ENCODE data around the gene ATXN1.

DNA sequence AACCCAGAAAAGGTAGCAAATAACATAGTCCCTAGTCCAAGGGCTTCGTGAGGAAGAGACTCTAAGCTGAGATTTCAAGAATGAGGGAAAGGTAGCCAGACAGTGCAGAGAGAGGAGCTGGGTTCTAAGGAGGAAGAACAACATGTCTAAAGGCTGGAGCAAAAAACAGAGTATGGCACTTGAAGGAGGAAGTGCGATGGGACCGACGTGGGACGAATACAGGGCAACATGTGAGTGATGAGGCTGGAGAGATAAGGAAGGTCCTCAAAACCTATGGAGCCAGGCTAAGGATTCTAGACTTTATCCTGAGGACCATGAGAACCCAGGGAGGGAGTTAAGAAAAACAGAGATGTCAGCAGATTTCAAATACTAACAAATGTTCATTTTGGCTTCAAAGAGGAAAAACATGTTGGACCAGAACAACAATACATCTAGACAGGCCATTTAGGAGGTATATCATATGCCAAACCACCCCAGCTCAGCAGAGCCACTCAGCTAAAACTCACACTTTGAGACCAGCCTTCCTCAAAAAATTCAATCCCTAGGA lies 17.5 kb downstream of the ATXN1 start:
- no peak for TF ChIP-seq TOE1 (CRISPR knock-in tag; IDR thresholded peaks at IDR 0.05)
- TF ChIP-seq NR2C2 (CRISPR knock-in tag; IDR thresholded peaks at IDR 0.05; ENCODE audit: borderline replicate concordance), result no peak
- no peak for TF ChIP-seq ZSCAN20 (CRISPR knock-in tag; IDR thresholded peaks at IDR 0.05; ENCODE audit: borderline replicate concordance)
- TF ChIP-seq CAMTA2 (CRISPR knock-in tag; IDR thresholded peaks at IDR 0.05; ENCODE audit: borderline replicate concordance), result no peak
- TF ChIP-seq, protein P1, sequence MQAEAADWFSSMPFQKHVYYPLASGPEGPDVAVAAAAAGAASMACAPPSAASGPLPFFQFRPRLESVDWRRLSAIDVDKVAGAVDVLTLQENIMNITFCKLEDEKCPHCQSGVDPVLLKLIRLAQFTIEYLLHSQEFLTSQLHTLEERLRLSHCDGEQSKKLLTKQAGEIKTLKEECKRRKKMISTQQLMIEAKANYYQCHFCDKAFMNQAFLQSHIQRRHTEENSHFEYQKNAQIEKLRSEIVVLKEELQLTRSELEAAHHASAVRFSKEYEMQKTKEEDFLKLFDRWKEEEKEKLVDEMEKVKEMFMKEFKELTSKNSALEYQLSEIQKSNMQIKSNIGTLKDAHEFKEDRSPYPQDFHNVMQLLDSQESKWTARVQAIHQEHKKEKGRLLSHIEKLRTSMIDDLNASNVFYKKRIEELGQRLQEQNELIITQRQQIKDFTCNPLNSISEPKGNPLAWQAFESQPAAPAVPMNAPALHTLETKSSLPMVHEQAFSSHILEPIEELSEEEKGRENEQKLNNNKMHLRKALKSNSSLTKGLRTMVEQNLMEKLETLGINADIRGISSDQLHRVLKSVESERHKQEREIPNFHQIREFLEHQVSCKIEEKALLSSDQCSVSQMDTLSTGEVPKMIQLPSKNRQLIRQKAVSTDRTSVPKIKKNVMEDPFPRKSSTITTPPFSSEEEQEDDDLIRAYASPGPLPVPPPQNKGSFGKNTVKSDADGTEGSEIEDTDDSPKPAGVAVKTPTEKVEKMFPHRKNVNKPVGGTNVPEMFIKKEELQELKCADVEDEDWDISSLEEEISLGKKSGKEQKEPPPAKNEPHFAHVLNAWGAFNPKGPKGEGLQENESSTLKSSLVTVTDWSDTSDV (CRISPR knock-in tag; IDR thresholded peaks at IDR 0.05), result no peak
- TF ChIP-seq POGK (CRISPR knock-in tag; conservative IDR thresholded peaks at IDR 0.05), result no peak
- no peak for TF ChIP-seq ZBTB40 (IDR thresholded peaks at IDR 0.05)
- no peak for TF ChIP-seq ZBTB40 (CRISPR knock-in tag; IDR thresholded peaks at IDR 0.05)
- TF ChIP-seq MTA3 (CRISPR knock-in tag; IDR thresholded peaks at IDR 0.05), result no peak
- no peak for TF ChIP-seq AFF4 (CRISPR knock-in tag; IDR thresholded peaks at IDR 0.05)
- no peak for TF ChIP-seq SP2 (CRISPR knock-in tag; IDR thresholded peaks at IDR 0.05)
- TF ChIP-seq, protein P2, sequence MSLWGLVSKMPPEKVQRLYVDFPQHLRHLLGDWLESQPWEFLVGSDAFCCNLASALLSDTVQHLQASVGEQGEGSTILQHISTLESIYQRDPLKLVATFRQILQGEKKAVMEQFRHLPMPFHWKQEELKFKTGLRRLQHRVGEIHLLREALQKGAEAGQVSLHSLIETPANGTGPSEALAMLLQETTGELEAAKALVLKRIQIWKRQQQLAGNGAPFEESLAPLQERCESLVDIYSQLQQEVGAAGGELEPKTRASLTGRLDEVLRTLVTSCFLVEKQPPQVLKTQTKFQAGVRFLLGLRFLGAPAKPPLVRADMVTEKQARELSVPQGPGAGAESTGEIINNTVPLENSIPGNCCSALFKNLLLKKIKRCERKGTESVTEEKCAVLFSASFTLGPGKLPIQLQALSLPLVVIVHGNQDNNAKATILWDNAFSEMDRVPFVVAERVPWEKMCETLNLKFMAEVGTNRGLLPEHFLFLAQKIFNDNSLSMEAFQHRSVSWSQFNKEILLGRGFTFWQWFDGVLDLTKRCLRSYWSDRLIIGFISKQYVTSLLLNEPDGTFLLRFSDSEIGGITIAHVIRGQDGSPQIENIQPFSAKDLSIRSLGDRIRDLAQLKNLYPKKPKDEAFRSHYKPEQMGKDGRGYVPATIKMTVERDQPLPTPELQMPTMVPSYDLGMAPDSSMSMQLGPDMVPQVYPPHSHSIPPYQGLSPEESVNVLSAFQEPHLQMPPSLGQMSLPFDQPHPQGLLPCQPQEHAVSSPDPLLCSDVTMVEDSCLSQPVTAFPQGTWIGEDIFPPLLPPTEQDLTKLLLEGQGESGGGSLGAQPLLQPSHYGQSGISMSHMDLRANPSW (CRISPR knock-in tag; IDR thresholded peaks at IDR 0.05; ENCODE audit: borderline replicate concordance), result no peak
- no peak for TF ChIP-seq ZNF282 (IDR thresholded peaks at IDR 0.05; ENCODE audit: partially characterized antibody)
